GM19463 (cell line): ENCODE measurements around the gene SERPINA4.

Experiments used
- ATAC-seq: cut with Tn5 transposase; IDR thresholded peaks from one replicate; pipeline ENCODE4 v1.9.1; 2021; ENCODE audit warnings: mild to moderate bottlenecking, moderate library complexity; ENCODE audit not compliant: unreplicated experiment

The SERPINA4 gene

GRCh38 chr14:94542111-94542810 lies 19.0 kb upstream of the SERPINA4 start:
- ATAC-seq, result no peak

- no peak for ATAC-seq
These were observed 18.3 kb upstream of the SERPINA4 start for GRCh38 chr14:94542811-94543440.

DNA sequence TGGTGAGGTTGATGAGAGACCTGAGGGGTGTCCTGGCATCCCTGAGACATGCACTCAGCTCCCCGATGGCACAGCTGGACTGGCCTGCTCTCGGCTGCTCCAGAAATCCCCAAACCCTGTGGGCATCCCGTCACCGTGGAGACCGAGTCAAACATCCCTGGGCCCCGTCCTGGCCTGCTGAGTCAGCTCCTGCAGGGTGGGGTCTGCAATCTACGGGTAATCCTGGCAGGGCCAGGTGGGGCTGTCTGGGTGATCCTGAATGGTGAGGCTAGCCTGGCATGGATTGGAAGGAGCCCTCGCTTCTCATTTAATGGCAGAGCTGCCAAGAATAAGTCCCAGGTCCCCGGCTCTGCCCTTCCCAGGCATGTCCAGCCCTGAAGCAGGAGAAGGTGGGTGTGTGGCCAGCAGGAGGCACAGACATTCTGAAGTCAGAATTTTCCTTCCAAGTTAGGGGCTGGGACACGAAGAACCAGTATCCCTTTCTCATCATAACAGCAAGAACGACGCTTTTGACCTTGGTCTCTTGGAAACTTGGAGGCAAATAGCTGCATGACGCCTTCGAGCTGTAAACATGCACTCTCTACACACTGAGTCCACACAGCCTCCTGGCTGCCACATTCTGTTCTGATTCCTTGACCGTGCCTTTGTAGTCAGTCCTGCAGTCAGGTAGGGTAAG lies 17.7 kb upstream of the SERPINA4 start:
- ATAC-seq, result no peak

GRCh38 chr14:94544726-94545125 lies 16.5 kb upstream of the SERPINA4 start:
- no peak for ATAC-seq

DNA sequence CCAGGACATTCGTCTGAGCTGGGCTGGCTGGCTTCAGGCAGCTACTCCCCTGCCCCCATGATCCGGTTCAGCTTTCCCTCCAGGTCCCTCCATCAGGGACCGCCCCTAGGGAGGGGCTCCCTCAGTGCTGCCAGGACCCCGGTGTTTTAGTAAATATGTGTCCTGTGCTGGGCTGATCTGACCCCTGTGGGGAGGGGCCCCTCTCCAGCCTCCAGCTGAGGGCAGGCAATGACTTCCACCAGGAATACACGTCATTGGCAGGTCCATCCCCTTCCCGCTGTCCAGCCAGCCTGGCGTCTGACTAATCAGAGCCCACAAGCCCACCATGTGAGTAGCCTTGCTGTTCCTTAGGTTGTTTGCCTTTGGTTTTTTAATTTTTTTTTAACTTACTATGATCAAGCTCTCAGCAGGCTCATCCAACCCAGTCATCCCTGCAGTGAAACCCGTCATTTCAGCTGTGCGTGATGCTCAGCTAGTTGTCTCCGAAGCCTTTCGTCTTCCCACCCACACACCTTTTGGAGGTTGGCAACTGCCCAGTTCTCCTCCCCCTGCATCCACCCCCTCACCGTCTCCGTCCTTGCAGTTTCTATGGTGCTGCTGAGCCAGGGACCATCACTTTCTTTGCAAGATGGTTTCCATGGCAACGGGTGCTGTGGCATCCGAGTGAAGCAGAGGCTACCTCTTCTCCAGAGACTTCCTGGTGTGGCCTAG lies 16.0 kb upstream of the SERPINA4 start:
- ATAC-seq, result no peak

GRCh38 chr14:94547151-94547680 lies 14.0 kb upstream of the SERPINA4 start:
- no peak for ATAC-seq

- ATAC-seq, result no peak
These were observed 13.5 kb upstream of the SERPINA4 start for GRCh38 chr14:94547726-94548125.

GRCh38 chr14:94548131-94548998 lies 12.9 kb upstream of the SERPINA4 start:
- no peak for ATAC-seq

DNA sequence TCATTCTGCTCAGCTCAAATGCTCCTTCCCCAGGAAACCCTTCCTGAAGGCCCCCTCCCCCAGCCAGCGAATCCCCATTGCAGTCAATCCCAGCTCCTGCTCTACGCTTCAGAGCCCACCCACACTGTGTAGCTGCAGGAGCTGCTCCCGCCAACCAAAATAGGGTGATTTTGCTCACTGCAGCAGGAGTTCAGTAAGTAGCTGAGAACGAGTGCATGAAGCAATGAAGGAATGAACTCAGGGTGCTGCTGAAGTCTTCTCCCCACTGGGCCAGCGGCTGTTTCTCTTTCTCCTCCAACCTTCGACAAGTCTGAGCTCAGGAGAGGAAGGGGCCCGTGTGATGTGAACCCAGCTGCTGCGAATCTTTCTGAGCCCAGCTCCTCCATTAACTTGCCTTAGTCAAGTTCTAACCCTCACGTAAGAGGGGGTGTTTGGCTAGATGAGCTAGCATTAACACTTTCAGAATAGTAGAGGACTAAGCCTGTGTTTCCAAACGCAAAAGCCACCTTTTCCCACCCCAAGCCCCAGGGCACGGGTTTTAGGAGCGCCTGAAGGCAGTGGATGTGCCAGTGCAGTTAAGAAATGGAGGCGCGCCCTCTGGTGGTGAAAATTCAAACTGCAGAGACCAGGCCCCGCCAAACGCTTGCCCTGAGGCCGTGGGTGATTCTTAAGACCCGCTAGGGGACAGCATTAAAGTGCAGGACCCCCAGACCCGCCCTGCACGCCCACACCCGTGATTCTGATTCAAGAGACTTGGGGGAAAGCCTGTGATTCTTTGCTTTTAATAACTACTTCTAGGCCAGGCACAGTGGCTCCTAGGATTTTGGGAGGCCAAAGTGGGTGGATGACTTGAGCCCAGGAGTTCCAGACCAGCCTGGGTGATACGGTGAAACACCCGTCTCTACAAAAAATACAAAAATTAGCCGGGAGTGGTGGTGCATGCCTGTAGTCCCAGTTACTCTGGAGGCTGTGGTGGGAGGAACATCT lies 11.9 kb upstream of the SERPINA4 start:
- peak; percentile 80 for ATAC-seq

DNA sequence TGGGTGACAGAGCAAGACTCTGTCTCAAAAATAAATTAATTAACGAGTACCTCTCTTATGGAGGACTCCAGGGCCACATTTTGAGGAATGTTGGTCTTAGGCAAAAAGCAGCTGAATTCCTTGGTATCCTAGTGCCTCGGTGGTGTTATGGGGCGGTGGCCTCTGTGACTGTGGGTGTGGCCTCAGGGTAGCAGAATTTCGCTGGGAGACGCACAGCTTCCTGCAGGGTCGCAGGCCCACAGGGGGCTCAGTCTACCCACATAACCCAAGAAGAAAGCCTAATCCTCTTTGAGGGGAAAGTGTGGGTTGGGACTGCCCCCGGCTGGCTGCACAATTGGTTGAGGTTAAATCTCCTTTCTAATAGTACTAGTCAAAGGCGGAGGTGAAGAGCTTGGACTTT lies 11.2 kb upstream of the SERPINA4 start:
- no peak for ATAC-seq

GRCh38 chr14:94555991-94556390 lies 5.3 kb upstream of the SERPINA4 start:
- ATAC-seq, result no peak

GRCh38 chr14:94557327-94557726 lies 3.9 kb upstream of the SERPINA4 start:
- ATAC-seq, result no peak

GRCh38 chr14:94558842-94559241 lies 2.4 kb upstream of the SERPINA4 start:
- ATAC-seq, result no peak

DNA sequence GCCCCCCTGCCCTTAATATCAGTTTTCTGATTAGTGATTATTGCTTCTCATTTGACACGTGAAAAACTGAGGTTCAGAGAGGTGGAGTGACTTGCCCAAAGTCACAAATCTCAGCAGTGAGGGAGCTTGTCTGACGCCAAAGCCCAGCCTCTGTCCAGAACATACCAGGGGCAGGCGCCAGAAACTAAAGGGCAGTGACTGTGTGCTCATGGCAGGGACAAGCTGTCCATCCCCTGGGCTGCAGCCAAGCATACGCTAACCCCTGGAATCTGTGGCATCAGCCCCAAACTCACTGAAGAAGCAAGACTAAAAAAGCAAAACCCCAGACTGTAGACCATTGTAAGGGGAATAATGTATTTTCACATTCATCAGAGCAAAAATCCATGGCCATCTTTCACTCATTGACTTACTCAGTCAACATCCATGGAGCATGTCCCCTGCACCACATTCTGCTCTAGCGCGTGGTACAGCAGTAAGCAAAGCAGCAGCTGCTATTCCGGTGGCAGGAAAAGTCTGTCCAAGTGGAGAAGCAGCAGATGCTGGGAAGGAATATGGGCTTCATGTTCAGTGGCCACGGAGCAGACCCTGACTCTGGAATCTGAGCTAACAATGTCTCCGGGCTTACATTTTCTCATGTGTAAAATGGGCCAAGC lies 1.5 kb upstream of the SERPINA4 start:
- ATAC-seq, result no peak

GRCh38 chr14:94560291-94560665 lies 964 bp upstream of the SERPINA4 start:
- ATAC-seq, result no peak

DNA sequence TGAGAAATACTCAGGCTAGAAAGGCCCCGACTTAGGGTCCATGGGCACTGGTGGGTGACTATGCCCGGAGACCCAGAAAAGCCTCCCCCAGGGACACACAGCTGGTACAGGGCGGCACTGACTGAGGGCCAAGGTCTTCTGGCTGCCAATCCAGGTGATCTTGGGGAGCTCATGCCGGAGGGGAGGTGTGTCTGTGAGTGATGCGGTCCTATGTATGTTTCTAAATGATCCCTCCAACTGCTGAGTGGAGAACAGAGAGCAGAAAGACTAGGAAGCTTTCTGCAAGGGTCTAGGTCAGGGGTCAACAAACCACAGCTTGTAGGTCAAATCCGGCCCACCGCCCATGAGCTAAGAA lies 391 bp downstream of the SERPINA4 start:
- no peak for ATAC-seq

- ATAC-seq, result no peak
These were observed 780 bp downstream of the SERPINA4 start for GRCh38 chr14:94562022-94562421.

DNA sequence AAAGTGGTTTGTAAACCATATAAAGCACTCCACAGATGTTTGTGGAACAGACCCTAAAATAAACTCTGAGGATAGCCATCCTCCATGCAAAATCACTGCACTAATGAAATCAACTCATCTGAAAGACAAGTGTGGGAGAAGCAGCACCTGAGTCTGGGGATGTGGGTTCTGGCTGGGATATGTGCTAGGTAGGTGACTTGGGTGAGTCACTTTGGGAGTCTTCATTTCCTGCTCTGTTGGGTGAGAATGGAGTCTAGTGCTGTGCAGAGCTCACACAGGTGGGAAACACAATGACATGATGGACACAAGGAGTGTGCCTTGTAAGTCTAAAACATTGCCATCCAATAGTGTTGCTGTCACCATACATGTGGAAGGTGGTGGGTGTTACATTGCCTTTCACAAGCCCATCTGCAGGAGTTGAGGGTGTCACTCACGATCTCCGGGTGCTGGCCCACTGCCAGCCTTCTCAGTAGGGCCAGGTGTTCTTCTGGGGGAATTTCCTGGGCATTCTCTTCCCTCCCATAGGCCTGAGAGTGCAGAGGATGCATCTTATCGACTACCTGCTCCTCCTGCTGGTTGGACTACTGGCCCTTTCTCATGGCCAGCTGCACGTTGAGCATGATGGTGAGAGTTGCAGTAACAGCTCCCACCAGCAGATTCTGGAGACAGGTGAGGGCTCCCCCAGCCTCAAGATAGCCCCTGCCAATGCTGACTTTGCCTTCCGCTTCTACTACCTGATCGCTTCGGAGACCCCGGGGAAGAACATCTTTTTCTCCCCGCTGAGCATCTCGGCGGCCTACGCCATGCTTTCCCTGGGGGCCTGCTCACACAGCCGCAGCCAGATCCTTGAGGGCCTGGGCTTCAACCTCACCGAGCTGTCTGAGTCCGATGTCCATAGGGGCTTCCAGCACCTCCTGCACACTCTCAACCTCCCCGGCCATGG lies 2.0 kb downstream of the SERPINA4 start:
- ATAC-seq, result no peak
